HG03039 (cell line): Measurements from ENCODE around the gene SELENON.

Experiments
- ATAC-seq: cut with Tn5 transposase; IDR thresholded peaks from one replicate; pipeline ENCODE4 v1.9.1; 2021; ENCODE audit warnings: mild to moderate bottlenecking, moderate library complexity; ENCODE audit not compliant: unreplicated experiment

SELENON gene

GRCh38 chr1:25787760-25788166, 12.2 kb upstream of the SELENON start:
- no peak for ATAC-seq

- no peak for ATAC-seq
Measured at GRCh38 chr1:25790472-25790871, 9.5 kb upstream of the SELENON start.

- ATAC-seq, result no peak
Measured at GRCh38 chr1:25792115-25792514, 7.9 kb upstream of the SELENON start.

GRCh38 chr1:25793585-25794170, 6.3 kb upstream of the SELENON start:
- no peak for ATAC-seq

GRCh38 chr1:25794325-25794724, 5.7 kb upstream of the SELENON start:
- ATAC-seq, result no peak

- ATAC-seq, result no peak
Measured at GRCh38 chr1:25795211-25795610, 4.8 kb upstream of the SELENON start.

GRCh38 chr1:25795946-25796810, 3.8 kb upstream of the SELENON start:
- ATAC-seq, result no peak

- no peak for ATAC-seq
Measured at GRCh38 chr1:25796811-25797458, 3.1 kb upstream of the SELENON start.

GRCh38 chr1:25797939-25798338, 2.1 kb upstream of the SELENON start:
- no peak for ATAC-seq

GRCh38 chr1:25798666-25799351, 1.2 kb upstream of the SELENON start:
- no peak for ATAC-seq

GRCh38 chr1:25799352-25799934, 550 bp upstream of the SELENON start:
- no peak for ATAC-seq

GRCh38 chr1:25800703-25801377, 847 bp downstream of the SELENON start:
- no peak for ATAC-seq

- ATAC-seq, result no peak
Measured at GRCh38 chr1:25802915-25803314, 2.9 kb downstream of the SELENON start.

- ATAC-seq, result no peak
Measured at GRCh38 chr1:25803368-25803767, 3.4 kb downstream of the SELENON start.

- ATAC-seq, result no peak
Measured at GRCh38 chr1:25804244-25804963, 4.4 kb downstream of the SELENON start.

- ATAC-seq, result no peak
Measured at GRCh38 chr1:25804964-25805862, 5.2 kb downstream of the SELENON start.

- no peak for ATAC-seq
Measured at GRCh38 chr1:25805863-25806225, 5.9 kb downstream of the SELENON start.

- ATAC-seq, result no peak
Measured at GRCh38 chr1:25806418-25806817, 6.4 kb downstream of the SELENON start.
